HepG2 (cell line): Measurements from ENCODE around the gene PIM3. TPM values are rescaled to one million over a fixed set of nuclear protein-coding genes. Genes with fewer than 3 reads are reported as not detected.
A peak's percentile ranks its signal among the peaks of the same experiment; 100 is the strongest.

Experiments
- CTCF ChIP-seq: sonication (generic); formaldehyde crosslinking; IDR thresholded peaks from 2 replicates; pipeline ENCODE4 v1.5.0; 2020; ENCODE audit warnings: mild to moderate bottlenecking, missing genetic modification reagents, moderate library complexity
- ELF3 ChIP-seq: IDR thresholded peaks from 2 replicates; pipeline ENCODE4 v1.6.1; 2016; ENCODE audit warnings: missing genetic modification reagents, missing compliant biosample characterization
- ELF4 ChIP-seq: sonication (generic); formaldehyde crosslinking; IDR thresholded peaks from 2 replicates; pipeline ENCODE4 v1.5.0; 2020; ENCODE audit warnings: missing genetic modification reagents, mild to moderate bottlenecking, moderate library complexity, borderline replicate concordance
- HMGXB4 ChIP-seq, 2 experiments: sonication (generic) in 1 of 2; formaldehyde crosslinking in 1 of 2; IDR thresholded peaks; 2 replicates each; pipeline versions ENCODE4 v1.4.0 to v1.6.1; 2018 to 2020; ENCODE audit warnings: missing genetic modification reagents in 2 of 2, borderline replicate concordance in 1 of 2, low read depth in 1 of 2, mild to moderate bottlenecking in 1 of 2, missing biosample characterization in 1 of 2
- HNRNPH1 ChIP-seq: fragments of 200-400 bp; formaldehyde crosslinking; optimal IDR thresholded peaks from 2 replicates; pipeline ENCODE3; 2017; ENCODE audit warnings: mild to moderate bottlenecking, low read depth, low read length
- HOXA5 ChIP-seq: sonication (generic); formaldehyde crosslinking; IDR thresholded peaks from 2 replicates; pipeline ENCODE4 v1.4.0; 2020; ENCODE audit warnings: missing genetic modification reagents
- ISL2 ChIP-seq: sonication (generic); formaldehyde crosslinking; IDR thresholded peaks from 2 replicates; pipeline ENCODE4 v1.5.0; 2020; ENCODE audit warnings: missing genetic modification reagents
- JUND ChIP-seq: sonication (generic); formaldehyde crosslinking; IDR thresholded peaks from 2 replicates; pipeline ENCODE4 v1.8.0; 2022; ENCODE audit warnings: mild to moderate bottlenecking, missing genetic modification reagents
- KAT2B ChIP-seq: fragments of 150-350 bp; IDR thresholded peaks from 2 replicates; pipeline ENCODE4 v1.6.1; 2014; ENCODE audit warnings: low read depth, low read length, borderline replicate concordance
- MBNL3 ChIP-seq: fragments of 250-450 bp; sonication (Bioruptor Pico); conservative IDR thresholded peaks from 2 replicates; pipeline ENCODE4 v1.8.0; 2022; ENCODE audit warnings: mild to moderate bottlenecking, inconsistent platforms
- MIXL1 ChIP-seq: IDR thresholded peaks from 2 replicates; pipeline ENCODE4 v1.6.1; 2016
- POGK ChIP-seq: sonication (generic); formaldehyde crosslinking; conservative IDR thresholded peaks from 2 replicates; pipeline ENCODE4 v1.8.0; 2022; ENCODE audit warnings: mild to moderate bottlenecking, moderate library complexity, missing genetic modification reagents
- TGIF2 ChIP-seq: IDR thresholded peaks from 2 replicates; pipeline ENCODE4 v1.6.1; 2016; ENCODE audit warnings: control low read depth, missing compliant biosample characterization
- ZBTB7B ChIP-seq: sonication (generic); formaldehyde crosslinking; IDR thresholded peaks from 2 replicates; pipeline ENCODE4 v1.4.0; 2020; ENCODE audit warnings: missing genetic modification reagents
- ZFP37 ChIP-seq: sonication (generic); formaldehyde crosslinking; IDR thresholded peaks from 2 replicates; pipeline ENCODE4 v1.4.0; 2020; ENCODE audit warnings: missing genetic modification reagents, borderline replicate concordance
- ZNF225 ChIP-seq: sonication (generic); formaldehyde crosslinking; IDR thresholded peaks from 2 replicates; pipeline ENCODE4 v1.4.0; 2020; ENCODE audit warnings: mild to moderate bottlenecking, missing genetic modification reagents
- ZNF451 ChIP-seq: sonication (generic); formaldehyde crosslinking; IDR thresholded peaks from 2 replicates; pipeline ENCODE4 v1.5.0; 2020; ENCODE audit warnings: mild to moderate bottlenecking, missing genetic modification reagents
- ZNF614 ChIP-seq: IDR thresholded peaks from 2 replicates; pipeline ENCODE4 v1.6.1; 2018; ENCODE audit warnings: missing biosample characterization, missing genetic modification reagents, inconsistent platforms, borderline replicate concordance
- ZNF713 ChIP-seq: sonication (generic); formaldehyde crosslinking; IDR thresholded peaks from 2 replicates; pipeline ENCODE4 v1.4.0; 2020; ENCODE audit warnings: mild to moderate bottlenecking, missing genetic modification reagents
- ZNF720 ChIP-seq: sonication (generic); formaldehyde crosslinking; IDR thresholded peaks from 2 replicates; pipeline ENCODE4 v1.4.0; 2020; ENCODE audit warnings: missing genetic modification reagents
- ZNF766 ChIP-seq: sonication (generic); formaldehyde crosslinking; IDR thresholded peaks from 2 replicates; pipeline ENCODE4 v1.5.0; 2020; ENCODE audit warnings: missing genetic modification reagents, borderline replicate concordance
- ZUFSP ChIP-seq: sonication (generic); formaldehyde crosslinking; IDR thresholded peaks from 2 replicates; pipeline ENCODE4 v1.9.0; 2021; ENCODE audit warnings: missing genetic modification reagents, mild to moderate bottlenecking, borderline replicate concordance
- polyA plus RNA-seq, 8 experiments: library from polyadenylated mRNA; depleted of rRNA in 3 of 8; stranded (reverse) in 7 of 8; unstranded in 1 of 8; fragments of >200 nt; fragmentation: Illumina TruSeq in 4 of 8; extraction: Trizol in 4 of 8; gene quantifications; 2 replicates each; pipeline versions ENCODE4 v1.2.1 to v1.2.3, GENCODE V29; 2011 to 2016; ENCODE audit warnings: low read depth in 4 of 8, missing spikeins in 1 of 8, mixed read lengths in 1 of 8; ENCODE audit not compliant: insufficient read depth in 1 of 8
- total RNA-seq, 5 experiments: library from RNA; depleted of rRNA; stranded (reverse); fragments of >200 nt; fragmentation: Illumina TruSeq; extraction: Trizol; gene quantifications; 2 replicates each; pipeline ENCODE4 v1.2.3, GENCODE V29; 2016; ENCODE audit warnings: low read depth in 1 of 5

Gene PIM3
- total and polyA plus RNA-seq, 2 of the 13 experiments (the other 11 are each of a cell fraction or from before 2014, with no cell fraction given) = 21.6 to 31.2 TPM

- TF ChIP-seq ZNF225 = no peak; the same call in 1 of the 2 replicates
- TF ChIP-seq JUND (CRISPR knock-in tag) = no peak
- TF ChIP-seq ZNF720 (CRISPR knock-in tag) = no peak
- no peak for TF ChIP-seq ZUFSP (CRISPR knock-in tag)
- TF ChIP-seq HOXA5 (CRISPR knock-in tag) = peak; percentile 40; the same call in 1 of the 2 replicates
- no peak for TF ChIP-seq ZNF451 (CRISPR knock-in tag)
- TF ChIP-seq MIXL1 (CRISPR knock-in tag) = peak; percentile 54; the same call in 1 of the 2 replicates
- TF ChIP-seq ELF4 (CRISPR knock-in tag) = peak; percentile 62; the same call in 1 of the 2 replicates
- peak; percentile 78; the same call in 1 of the 2 replicates for TF ChIP-seq ELF3
- no peak for TF ChIP-seq KAT2B
- TF ChIP-seq CTCF = peak; percentile 3; the same call in 1 of the 2 replicates
- peak; percentile 71 for TF ChIP-seq ZBTB7B (CRISPR knock-in tag)
- peak; percentile 78 for TF ChIP-seq ISL2 (CRISPR knock-in tag)
- no peak for TF ChIP-seq HNRNPH1
- TF ChIP-seq HMGXB4 (CRISPR knock-in tag; IDR thresholded peaks at IDR 0.05; ENCODE audit: borderline replicate concordance in 1 of 2, low read depth in 1 of 2) = peak; percentile 41 to 62; a peak in 3 of 4 replicates
- TF ChIP-seq POGK (CRISPR knock-in tag) = peak; percentile 35; the same call in 1 of the 2 replicates
- TF ChIP-seq ZFP37 (CRISPR knock-in tag) = no peak
- TF ChIP-seq ZNF766 = 0 out of 2 replicates have a peak, but pooled peaks have one; percentile 44
- TF ChIP-seq MBNL3 = no peak
- TF ChIP-seq ZNF713 (CRISPR knock-in tag) = peak; percentile 41; the same call in 1 of the 2 replicates
- TF ChIP-seq TGIF2 (CRISPR knock-in tag) = peak; percentile 59; the same call in 1 of the 2 replicates
- TF ChIP-seq ZNF614 (CRISPR knock-in tag) = peak; percentile 50; the same call in 1 of the 2 replicates
These were observed 11.3 kb upstream of the PIM3 start (continued) for GRCh38 chr22:49948958-49949913.
